HuH-7.5 (cell line): ENCODE data around the gene SOBP.
"Not testable (repeated sequence)": the region's sequence is repeated elsewhere in the genome, so short reads cannot be mapped to it uniquely, and the experiment has no call there.

Experiments
- DNase-seq: peaks from one replicate; pipeline ENCODE4 v3.0.0; 2011; ENCODE audit warnings: low spot score

The SOBP gene

GRCh38 chr6:107488174-107488874 is 1.6 kb upstream of the SOBP start:
- peak; percentile 40 for DNase-seq

DNA sequence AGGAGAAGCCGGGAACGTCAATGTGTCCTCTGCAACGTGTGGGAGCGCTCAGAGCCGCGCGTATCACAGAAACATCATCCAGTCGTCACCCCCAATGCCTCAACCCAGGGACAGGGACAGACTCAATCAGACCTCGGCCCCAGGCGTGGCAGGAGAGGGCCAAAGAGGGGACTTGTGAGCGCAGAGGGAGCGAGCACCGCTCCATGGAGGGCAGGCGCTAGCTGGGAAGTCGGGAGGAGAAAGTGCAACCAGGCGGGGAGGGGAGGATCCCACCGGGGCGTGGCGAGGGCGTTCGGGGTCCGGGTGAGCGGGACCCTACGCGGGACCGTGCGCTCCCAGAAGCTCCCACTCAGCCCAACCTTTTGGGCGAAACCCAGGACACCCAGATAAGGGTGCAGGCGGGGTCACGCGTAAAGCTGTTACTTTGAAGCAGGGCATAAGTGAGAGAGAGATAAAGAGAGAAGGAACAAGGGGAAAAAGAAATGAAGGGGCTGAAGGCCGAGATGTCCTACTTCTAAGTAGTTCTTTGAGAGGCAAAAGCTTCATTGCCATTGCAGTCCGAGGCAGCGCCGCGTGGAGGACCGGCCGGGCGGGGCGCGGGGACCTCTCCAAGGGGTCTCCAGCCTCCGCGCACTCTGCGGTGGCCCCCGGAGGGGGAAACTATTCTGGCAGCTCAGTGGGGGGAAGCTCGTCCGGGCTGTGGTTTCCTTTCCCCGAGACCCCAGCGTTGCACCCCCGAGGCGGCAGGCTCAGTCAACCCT is 862 bp upstream of the SOBP start:
- DNase-seq, result peak; percentile 85

GRCh38 chr6:107490566-107491137 is 735 bp downstream of the SOBP start:
- DNase-seq, result no peak

DNA sequence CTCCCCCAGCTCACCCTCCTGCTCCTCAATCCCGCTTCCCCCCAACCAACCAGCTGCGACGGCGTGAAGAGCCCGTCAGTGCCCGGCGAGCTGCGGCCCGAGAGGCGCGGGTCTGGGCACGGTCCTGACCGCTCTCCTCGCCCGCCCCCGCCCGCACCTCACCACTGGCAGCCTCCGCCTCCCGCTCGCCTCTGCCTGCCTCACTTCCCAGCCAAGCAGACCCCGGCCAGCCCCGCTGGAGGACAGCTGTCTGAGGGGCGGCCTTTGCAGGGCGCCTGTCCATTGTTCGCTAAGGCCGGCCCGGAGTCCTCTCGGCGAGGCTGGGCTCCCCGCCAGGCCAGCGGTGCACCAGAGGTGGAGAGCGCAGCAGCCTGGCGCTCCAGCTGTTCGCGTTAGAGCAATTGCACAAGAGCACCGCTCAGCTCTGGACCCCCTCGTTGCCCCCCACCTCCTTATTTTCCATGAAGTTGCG is 1.3 kb downstream of the SOBP start:
- peak; percentile 48 for DNase-seq

GRCh38 chr6:107491760-107492660 is 2.1 kb downstream of the SOBP start:
- DNase-seq, result no peak

- peak; percentile 64 for DNase-seq
These were observed 3.5 kb downstream of the SOBP start for GRCh38 chr6:107493158-107494057.

DNA sequence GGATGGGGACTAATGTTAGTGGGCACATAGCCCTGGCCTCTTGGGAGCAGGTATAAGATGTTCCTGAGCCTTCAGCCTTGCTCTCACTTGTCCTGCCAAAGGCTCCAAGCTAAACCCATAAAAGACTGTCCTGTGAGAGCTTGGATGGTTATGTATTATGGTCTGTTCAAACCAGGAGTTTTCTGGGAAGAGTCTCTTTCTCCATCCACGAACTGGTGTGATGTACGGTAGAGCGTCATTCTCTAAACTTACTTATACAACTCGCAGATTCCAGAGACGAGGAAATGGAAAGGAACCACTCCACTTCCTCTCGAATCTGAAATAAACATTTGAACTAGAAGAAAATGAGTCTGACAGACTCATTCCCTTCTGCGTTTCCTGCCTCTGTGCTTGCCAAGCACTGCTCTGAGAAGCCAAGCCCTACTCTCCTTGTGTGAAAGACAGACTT is 5.3 kb downstream of the SOBP start:
- no peak for DNase-seq

DNA sequence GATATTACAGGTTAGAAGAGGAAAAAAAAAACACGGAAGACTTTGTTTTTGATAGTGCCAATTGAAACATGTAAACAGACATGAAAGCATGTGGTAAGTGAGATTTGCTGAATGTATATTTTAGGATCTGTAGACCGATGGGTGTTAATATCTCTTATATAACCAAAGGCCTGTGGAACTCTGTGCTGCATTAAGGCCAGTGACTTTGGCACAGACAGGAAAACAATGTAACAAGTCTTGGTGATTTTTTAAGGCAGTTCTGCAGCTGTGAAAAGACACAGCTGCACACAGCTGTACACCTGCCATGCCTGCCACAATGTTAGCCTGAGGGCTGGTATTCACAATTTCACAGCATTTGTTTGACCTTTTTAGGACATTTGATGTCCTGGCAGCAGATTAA is 6.1 kb downstream of the SOBP start:
- DNase-seq, result no peak

GRCh38 chr6:107496892-107497684 is 7.2 kb downstream of the SOBP start:
- no peak for DNase-seq

DNA sequence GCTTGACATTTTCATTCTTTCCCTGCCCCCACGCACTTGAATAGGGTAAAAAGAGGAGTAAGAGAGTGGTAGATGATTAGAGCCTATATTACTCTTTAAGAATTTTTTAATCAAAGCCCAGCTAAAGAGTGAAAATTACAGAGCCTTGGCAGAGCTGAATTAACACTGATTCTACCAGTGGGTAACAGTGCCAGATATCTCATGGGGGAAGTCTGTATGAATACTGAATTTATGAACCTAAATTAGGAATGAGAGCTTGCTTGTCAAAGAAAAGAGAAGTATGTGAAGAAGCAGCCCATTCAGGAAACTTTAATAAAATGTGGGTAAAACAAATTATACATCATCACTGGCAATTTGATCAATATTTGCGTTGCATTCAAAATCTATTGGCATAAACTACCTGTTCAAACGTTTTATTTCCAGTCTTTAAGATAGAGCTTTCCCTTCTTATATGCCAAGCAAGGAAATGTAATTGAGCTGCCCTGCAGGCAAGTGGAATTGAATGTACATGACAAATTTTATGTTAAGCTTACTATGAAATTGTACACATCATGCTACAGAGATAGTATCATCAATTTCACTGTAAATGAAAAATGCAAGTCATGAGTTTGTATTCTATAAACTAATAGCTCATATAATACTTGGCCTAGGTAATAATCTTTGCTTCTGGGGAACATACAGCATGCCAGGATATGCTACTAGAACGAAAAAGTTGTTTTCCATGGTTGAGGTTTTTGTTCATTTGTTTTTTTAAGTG is 14.5 kb downstream of the SOBP start:
- no peak for DNase-seq

DNA sequence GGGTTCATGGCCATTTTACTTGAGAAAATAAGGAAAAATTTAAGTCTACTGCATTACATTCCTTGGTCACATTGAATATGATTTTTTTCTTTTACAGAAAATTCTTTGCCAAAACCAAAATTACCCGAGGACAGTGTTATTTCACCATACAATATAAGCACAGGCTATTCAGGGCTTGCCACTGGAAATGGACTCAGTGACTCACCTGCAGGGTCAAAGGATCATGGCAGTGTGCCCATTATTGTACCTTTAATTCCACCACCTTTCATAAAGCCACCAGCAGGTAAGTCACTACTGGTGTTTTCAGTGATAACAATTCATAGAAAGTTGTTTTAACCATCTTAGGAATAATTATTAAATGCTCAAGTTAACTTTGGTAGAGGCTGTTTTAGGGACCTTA is 16.2 kb downstream of the SOBP start:
- DNase-seq, result no peak

DNA sequence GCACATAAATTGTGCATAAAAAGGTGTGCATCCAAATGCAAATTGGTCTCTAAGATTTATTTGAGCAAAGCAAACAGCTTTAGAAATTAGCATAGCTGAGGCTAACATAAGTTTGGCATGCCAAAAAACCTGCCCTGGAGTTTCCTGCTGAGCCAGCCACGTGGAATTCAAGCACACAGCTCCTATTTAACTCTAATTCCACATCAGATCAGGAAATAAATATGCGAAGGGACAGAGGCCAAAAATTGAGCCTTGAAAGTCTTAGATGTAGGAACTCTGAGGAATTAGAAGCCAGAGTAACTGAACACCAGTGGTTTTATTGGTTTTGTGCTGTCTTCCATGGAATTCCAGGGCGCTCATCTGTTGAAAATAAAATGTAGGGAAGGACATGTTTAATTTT is 19.6 kb downstream of the SOBP start:
- DNase-seq, result no peak

DNA sequence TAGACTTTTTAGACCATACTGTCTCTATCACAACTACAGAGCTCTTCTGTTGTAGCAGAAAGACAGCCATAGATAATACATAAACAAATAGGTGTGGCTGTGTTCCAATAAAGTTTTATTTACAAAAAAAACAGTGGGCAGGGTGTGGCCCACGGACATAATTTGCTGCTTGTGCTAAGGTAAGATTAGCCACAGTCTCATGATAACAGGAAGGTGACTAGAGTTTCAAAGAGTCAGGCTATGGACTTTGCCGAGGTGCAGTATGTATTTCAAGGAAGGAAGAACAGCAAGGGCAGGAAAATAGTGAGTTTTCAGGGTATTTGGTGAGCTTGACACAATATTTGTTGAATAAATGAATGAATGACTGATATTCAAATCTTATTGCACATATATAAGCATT is 20.2 kb downstream of the SOBP start:
- no peak for DNase-seq

GRCh38 chr6:107511511-107511993 is 21.6 kb downstream of the SOBP start:
- DNase-seq, result no peak

- no peak for DNase-seq
These were observed 23.3 kb downstream of the SOBP start for GRCh38 chr6:107513214-107513613.

- DNase-seq, result no peak
These were observed 26.0 kb downstream of the SOBP start for GRCh38 chr6:107515955-107516354.

GRCh38 chr6:107517274-107517673 is 27.4 kb downstream of the SOBP start:
- no peak for DNase-seq

DNA sequence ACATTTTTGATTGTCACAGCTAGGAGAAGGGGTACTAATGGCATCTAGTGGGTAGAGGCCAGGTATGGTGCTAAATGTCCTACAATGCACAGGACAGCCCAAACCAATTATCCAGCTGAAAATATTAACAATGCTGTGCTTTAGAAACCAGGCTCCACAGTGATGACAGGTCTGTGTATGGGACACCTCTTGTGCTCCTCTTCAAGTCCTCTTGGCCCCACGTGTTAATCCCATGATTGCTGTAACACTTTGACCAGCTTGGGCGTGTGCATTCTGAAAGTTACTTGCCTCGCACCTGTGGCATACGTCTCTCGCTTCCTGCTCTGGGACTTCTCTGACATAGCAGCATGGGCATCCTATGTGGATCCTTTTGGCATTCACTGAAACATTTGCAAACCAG is 29.3 kb downstream of the SOBP start:
- DNase-seq, result not testable (repeated sequence)

- DNase-seq, result not testable (repeated sequence)
These were observed 30.8 kb downstream of the SOBP start for GRCh38 chr6:107520706-107521105.
